GM12878 (cell line): Measurements from ENCODE around the gene TPRG1. TPM values are rescaled to one million over a fixed set of nuclear protein-coding genes. Genes with fewer than 3 reads are reported as not detected.

ENCODE experiments used
- ATAC-seq: fragments of 200-7000 bp; cut with Tn5 transposase; 3 replicates; pipeline ENCODE4 v1.9.1; 2020; ENCODE audit warnings: mild to moderate bottlenecking, moderate library complexity
- BruUV-seq: library from RNA; stranded (reverse); fragments of 400-500 nt; replicated peaks from 2 replicates; lab custom pipeline; 2021; lab: Mats Ljungman, UMichigan
- CTCF ChIA-PET: fragments of 300-600 bp; sonication (Branson Sonifier 250); formaldehyde crosslinking; extraction: SDS; loops from one replicate; lab custom pipeline; 2021; ENCODE audit warnings: inconsistent platforms; lab: Yijun Ruan, JAX
- POLR2A ChIA-PET: fragments of 350-600 bp; formaldehyde crosslinking; extraction: SDS; loops from one replicate; lab custom pipeline; 2021; ENCODE audit warnings: inconsistent platforms; lab: Charles Lee
- RAD21 ChIA-PET: fragments of 300-600 bp; sonication (Branson Sonifier 250); formaldehyde crosslinking; loops from one replicate; lab custom pipeline; 2023; ENCODE audit warnings: antibody characterized with exemption; ENCODE audit not compliant: unreplicated experiment; lab: Charles Lee
- SMC1A ChIA-PET: fragments of 300-600 bp; sonication (Branson Sonifier 250); formaldehyde crosslinking; loops from one replicate; lab custom pipeline; 2023; ENCODE audit not compliant: unreplicated experiment, uncharacterized antibody; lab: Charles Lee
- DNase-seq: peaks from one replicate; pipeline ENCODE4 v3.0.0-alpha.2; 2011; ENCODE audit warnings: low read depth, low spot score
- FAIRE-seq: peaks from 3 replicates; lab custom pipeline; 2011; peaks lifted over from hg19 to GRCh38; lab: Jason Lieb, UNC
- H2AFZ ChIP-seq: 2 replicates; pipeline ENCODE4 v1.6.0; 2011; ENCODE audit warnings: low read depth, low read length, control low read depth; ENCODE audit not compliant: control insufficient read depth
- H3K27ac ChIP-seq: 2 replicates; pipeline ENCODE4 v1.5.1; 2011; ENCODE audit warnings: control low read depth; ENCODE audit not compliant: control insufficient read depth, insufficient read depth
- H3K27me3 ChIP-seq, 2 experiments: replicated peaks in 1 of 2; 2 replicates each; pipeline versions ENCODE4 v1.6.0 to v1.6.1; 2011; ENCODE audit warnings: low read length in 1 of 2; ENCODE audit not compliant: control insufficient read depth in 2 of 2, insufficient read depth in 2 of 2
- H3K36me3 ChIP-seq, 2 experiments: 2 replicates each; pipeline ENCODE4 v1.5.1; 2011; ENCODE audit warnings: low read length in 1 of 2; ENCODE audit not compliant: control insufficient read depth in 2 of 2, insufficient read depth in 2 of 2
- H3K4me1 ChIP-seq: 2 replicates; pipeline ENCODE4 v1.6.1; 2011; ENCODE audit warnings: mild to moderate bottlenecking, low read length, moderate library complexity, mixed read lengths; ENCODE audit not compliant: control insufficient read depth, insufficient read depth
- H3K4me2 ChIP-seq: 2 replicates; pipeline ENCODE4 v1.6.0; 2011; ENCODE audit warnings: control low read depth; ENCODE audit not compliant: control insufficient read depth, insufficient read depth
- H3K4me3 ChIP-seq: fragments of 200-600 bp; sonication (generic); 2 replicates; pipeline ENCODE4 v1.5.1; 2016
- H3K79me2 ChIP-seq: 2 replicates; pipeline ENCODE4 v1.6.0; 2011; ENCODE audit warnings: low read length; ENCODE audit not compliant: control insufficient read depth, insufficient read depth
- H3K9ac ChIP-seq: 2 replicates; pipeline ENCODE4 v1.8.0; 2011; ENCODE audit warnings: low read length, control low read depth, mixed read lengths; ENCODE audit not compliant: control insufficient read depth, insufficient read depth
- H3K9me3 ChIP-seq: replicated peaks from 3 replicates; pipeline ENCODE4 v1.5.1; 2011; ENCODE audit warnings: mild to moderate bottlenecking, low read length; ENCODE audit not compliant: control insufficient read depth, insufficient read depth
- H4K20me1 ChIP-seq: 2 replicates; pipeline ENCODE4 v1.6.0; 2011; ENCODE audit not compliant: control insufficient read depth, insufficient read depth
- CBFB ChIP-seq: IDR thresholded peaks from 2 replicates; pipeline ENCODE4 v1.6.1; 2016; ENCODE audit warnings: antibody characterized with exemption, low read depth
- CBX3 ChIP-seq: fragments of 200-600 bp; sonication (generic); IDR thresholded peaks from 2 replicates; pipeline ENCODE4 v1.6.1; 2016; ENCODE audit warnings: low read depth, borderline replicate concordance
- DPF2 ChIP-seq: fragments of 450-650 bp; IDR thresholded peaks from 2 replicates; pipeline ENCODE4 v1.6.1; 2017; ENCODE audit warnings: mild to moderate bottlenecking
- GABPA ChIP-seq: IDR thresholded peaks from 2 replicates; pipeline ENCODE4 v1.6.1; 2014; ENCODE audit warnings: antibody characterized with exemption, low read depth, mild to moderate bottlenecking, inconsistent platforms
- PAX5 ChIP-seq: IDR thresholded peaks from 2 replicates; pipeline ENCODE4 v1.6.1; 2011; ENCODE audit warnings: low read depth, low read length, borderline replicate concordance
- RBBP5 ChIP-seq: fragments of 200-600 bp; sonication (generic); conservative IDR thresholded peaks from 2 replicates; pipeline ENCODE4 v1.6.1; 2016
- ZNF274 ChIP-seq: IDR thresholded peaks from one replicate; pipeline ENCODE4 v1.8.0; 2011; ENCODE audit not compliant: insufficient read length, insufficient read depth
- ZSCAN29 ChIP-seq: fragments of 450-650 bp; IDR thresholded peaks from 2 replicates; pipeline ENCODE4 v1.6.1; 2017; ENCODE audit warnings: mild to moderate bottlenecking, moderate library complexity
- WGBS: methylation state at CpG from one replicate; pipeline ENCODE4 v1.1.6; 2016; ENCODE audit warnings: low lambda C conversion rate; ENCODE audit not compliant: insufficient replicate concordance, insufficient coverage; ENCODE audit errors: missing lambda C conversion rate; 5-methylcytosine and 5-hydroxymethylcytosine counted together
- in situ Hi-C: fragments of 300-500 bp; cut with MboI; formaldehyde crosslinking; loops from 9 replicates; pipeline ENCODE4 v1.14.3; 2018; ENCODE audit warnings: mixed read lengths
- intact Hi-C: fragments of 100-400 bp; cut with micrococcal nuclease; formaldehyde crosslinking; loops from one replicate; pipeline ENCODE4 v1.14.2; 2022; ENCODE audit not compliant: unreplicated experiment
- polyA plus RNA-seq, 11 experiments: library from polyadenylated mRNA; depleted of rRNA in 4 of 11; unstranded in 6 of 11; stranded (reverse) in 5 of 11; fragments of >200 nt; fragmentation: Nextera tagmentation in 4 of 11; fragmentation: Illumina TruSeq in 1 of 11; extraction: Ambion mirVana in 4 of 11; extraction: Trizol in 1 of 11; gene quantifications; 1 replicate in 1 of 11; 2 replicates in 10 of 11; pipeline versions ENCODE4 v1.2.1 to v1.2.3, GENCODE V29; 2011 to 2016; ENCODE audit warnings: inconsistent platforms in 2 of 11, missing spikeins in 2 of 11, low read depth in 1 of 11
- total RNA-seq, 4 experiments: library from RNA; depleted of rRNA in 3 of 4; stranded (reverse); fragments of >200 nt in 3 of 4; fragmentation: Illumina TruSeq in 1 of 4; extraction: Trizol in 1 of 4; gene quantifications; 2 replicates each; pipeline versions ENCODE4 v1.2.1 to v1.2.3, GENCODE V29; 2013 to 2021
- TF ChIP-seq, protein P1 (sequence below): IDR thresholded peaks from 2 replicates; pipeline ENCODE4 v1.6.1; 2012; ENCODE audit warnings: improper control_type of control experiment, low read depth, low read length; ENCODE audit not compliant: insufficient replicate concordance
- TF ChIP-seq, protein P2 (sequence below): fragments of 450-650 bp; conservative IDR thresholded peaks from 2 replicates; pipeline ENCODE4 v1.6.1; 2017; ENCODE audit warnings: mild to moderate bottlenecking, moderate library complexity
- TF ChIP-seq, protein P3 (sequence below): fragments of 450-650 bp; IDR thresholded peaks from 2 replicates; pipeline ENCODE4 v1.6.1; 2017; ENCODE audit warnings: antibody characterized with exemption, mild to moderate bottlenecking, moderate library complexity

Gene TPRG1
- total and polyA plus RNA-seq, 10 of the 15 experiments (the other 5 are each of a cell fraction or from before 2014, with no cell fraction given) = 0.26 to 30.7 (median 3.6) TPM

- ATAC-seq (no peak), DNase-seq (no peak), FAIRE-seq (no peak)
- Histone ChIP-seq H3K27me3 (peaks cover 1 to 3% of the 10 kb centered on the region in 2 experiments; a peak in 2 of 4 replicates), H3K9me3 (no peaks in the 10 kb centered on the region), H3K27ac (no peak overlapping the region), H3K4me1 (no peaks in the 10 kb centered on the region), H3K9ac (no peak overlapping the region), H3K4me3 (no peak overlapping the region), H4K20me1 (no peaks in the 10 kb centered on the region), H3K36me3 (no peaks in the 10 kb centered on the region), H3K79me2 (no peaks in the 10 kb centered on the region), H3K4me2 (no peak overlapping the region), H2AFZ (no peak overlapping the region)
- BruUV-seq = no TSS peak
- intact Hi-C loops = no loop called here
- ChIA-PET SMC1A (interaction anchor here (1.2 kb wide), 1 partner anchor 18 kb away, joined by 3 read pairs; no protein-coding TSS in a partner anchor), RAD21 (no interaction called here), CTCF (interaction anchor here (0.6 to 1.5 kb wide), 3 partner anchors 10 to 1403 kb away, joined by 3 to 4 read pairs (median 4); no protein-coding TSS in a partner anchor), POLR2A (no interaction called here)
- WGBS = 65% methylated on average over 9 of the region's 9 CpGs
- in situ Hi-C loops = no loop called here
- no peak for TF ChIP-seq GABPA
- no peak for TF ChIP-seq ZNF274
- TF ChIP-seq ZSCAN29 = no peak
- no peak for TF ChIP-seq CBFB
- TF ChIP-seq, protein P1, sequence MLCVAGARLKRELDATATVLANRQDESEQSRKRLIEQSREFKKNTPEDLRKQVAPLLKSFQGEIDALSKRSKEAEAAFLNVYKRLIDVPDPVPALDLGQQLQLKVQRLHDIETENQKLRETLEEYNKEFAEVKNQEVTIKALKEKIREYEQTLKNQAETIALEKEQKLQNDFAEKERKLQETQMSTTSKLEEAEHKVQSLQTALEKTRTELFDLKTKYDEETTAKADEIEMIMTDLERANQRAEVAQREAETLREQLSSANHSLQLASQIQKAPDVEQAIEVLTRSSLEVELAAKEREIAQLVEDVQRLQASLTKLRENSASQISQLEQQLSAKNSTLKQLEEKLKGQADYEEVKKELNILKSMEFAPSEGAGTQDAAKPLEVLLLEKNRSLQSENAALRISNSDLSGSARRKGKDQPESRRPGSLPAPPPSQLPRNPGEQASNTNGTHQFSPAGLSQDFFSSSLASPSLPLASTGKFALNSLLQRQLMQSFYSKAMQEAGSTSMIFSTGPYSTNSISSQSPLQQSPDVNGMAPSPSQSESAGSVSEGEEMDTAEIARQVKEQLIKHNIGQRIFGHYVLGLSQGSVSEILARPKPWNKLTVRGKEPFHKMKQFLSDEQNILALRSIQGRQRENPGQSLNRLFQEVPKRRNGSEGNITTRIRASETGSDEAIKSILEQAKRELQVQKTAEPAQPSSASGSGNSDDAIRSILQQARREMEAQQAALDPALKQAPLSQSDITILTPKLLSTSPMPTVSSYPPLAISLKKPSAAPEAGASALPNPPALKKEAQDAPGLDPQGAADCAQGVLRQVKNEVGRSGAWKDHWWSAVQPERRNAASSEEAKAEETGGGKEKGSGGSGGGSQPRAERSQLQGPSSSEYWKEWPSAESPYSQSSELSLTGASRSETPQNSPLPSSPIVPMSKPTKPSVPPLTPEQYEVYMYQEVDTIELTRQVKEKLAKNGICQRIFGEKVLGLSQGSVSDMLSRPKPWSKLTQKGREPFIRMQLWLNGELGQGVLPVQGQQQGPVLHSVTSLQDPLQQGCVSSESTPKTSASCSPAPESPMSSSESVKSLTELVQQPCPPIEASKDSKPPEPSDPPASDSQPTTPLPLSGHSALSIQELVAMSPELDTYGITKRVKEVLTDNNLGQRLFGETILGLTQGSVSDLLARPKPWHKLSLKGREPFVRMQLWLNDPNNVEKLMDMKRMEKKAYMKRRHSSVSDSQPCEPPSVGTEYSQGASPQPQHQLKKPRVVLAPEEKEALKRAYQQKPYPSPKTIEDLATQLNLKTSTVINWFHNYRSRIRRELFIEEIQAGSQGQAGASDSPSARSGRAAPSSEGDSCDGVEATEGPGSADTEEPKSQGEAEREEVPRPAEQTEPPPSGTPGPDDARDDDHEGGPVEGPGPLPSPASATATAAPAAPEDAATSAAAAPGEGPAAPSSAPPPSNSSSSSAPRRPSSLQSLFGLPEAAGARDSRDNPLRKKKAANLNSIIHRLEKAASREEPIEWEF = no peak
- no peak for TF ChIP-seq CBX3
- TF ChIP-seq, protein P2, sequence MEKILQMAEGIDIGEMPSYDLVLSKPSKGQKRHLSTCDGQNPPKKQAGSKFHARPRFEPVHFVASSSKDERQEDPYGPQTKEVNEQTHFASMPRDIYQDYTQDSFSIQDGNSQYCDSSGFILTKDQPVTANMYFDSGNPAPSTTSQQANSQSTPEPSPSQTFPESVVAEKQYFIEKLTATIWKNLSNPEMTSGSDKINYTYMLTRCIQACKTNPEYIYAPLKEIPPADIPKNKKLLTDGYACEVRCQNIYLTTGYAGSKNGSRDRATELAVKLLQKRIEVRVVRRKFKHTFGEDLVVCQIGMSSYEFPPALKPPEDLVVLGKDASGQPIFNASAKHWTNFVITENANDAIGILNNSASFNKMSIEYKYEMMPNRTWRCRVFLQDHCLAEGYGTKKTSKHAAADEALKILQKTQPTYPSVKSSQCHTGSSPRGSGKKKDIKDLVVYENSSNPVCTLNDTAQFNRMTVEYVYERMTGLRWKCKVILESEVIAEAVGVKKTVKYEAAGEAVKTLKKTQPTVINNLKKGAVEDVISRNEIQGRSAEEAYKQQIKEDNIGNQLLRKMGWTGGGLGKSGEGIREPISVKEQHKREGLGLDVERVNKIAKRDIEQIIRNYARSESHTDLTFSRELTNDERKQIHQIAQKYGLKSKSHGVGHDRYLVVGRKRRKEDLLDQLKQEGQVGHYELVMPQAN = no peak
- TF ChIP-seq PAX5 = no peak
- TF ChIP-seq DPF2 = no peak
- TF ChIP-seq, protein P3, sequence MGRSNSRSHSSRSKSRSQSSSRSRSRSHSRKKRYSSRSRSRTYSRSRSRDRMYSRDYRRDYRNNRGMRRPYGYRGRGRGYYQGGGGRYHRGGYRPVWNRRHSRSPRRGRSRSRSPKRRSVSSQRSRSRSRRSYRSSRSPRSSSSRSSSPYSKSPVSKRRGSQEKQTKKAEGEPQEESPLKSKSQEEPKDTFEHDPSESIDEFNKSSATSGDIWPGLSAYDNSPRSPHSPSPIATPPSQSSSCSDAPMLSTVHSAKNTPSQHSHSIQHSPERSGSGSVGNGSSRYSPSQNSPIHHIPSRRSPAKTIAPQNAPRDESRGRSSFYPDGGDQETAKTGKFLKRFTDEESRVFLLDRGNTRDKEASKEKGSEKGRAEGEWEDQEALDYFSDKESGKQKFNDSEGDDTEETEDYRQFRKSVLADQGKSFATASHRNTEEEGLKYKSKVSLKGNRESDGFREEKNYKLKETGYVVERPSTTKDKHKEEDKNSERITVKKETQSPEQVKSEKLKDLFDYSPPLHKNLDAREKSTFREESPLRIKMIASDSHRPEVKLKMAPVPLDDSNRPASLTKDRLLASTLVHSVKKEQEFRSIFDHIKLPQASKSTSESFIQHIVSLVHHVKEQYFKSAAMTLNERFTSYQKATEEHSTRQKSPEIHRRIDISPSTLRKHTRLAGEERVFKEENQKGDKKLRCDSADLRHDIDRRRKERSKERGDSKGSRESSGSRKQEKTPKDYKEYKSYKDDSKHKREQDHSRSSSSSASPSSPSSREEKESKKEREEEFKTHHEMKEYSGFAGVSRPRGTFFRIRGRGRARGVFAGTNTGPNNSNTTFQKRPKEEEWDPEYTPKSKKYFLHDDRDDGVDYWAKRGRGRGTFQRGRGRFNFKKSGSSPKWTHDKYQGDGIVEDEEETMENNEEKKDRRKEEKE = no peak
- no peak for TF ChIP-seq RBBP5
These were observed 32.7 kb upstream of the TPRG1 start for GRCh38 chr3:189138901-189139610.
